A549 (cell line): ENCODE results near the gene C3orf20.
"Not testable (repeated sequence)": the region's sequence is repeated elsewhere in the genome, so short reads cannot be mapped to it uniquely, and the experiment has no call there.

ENCODE experiments used
- EP300 ChIP-seq, 2 experiments: fragments of >200 bp; sonication (Bioruptor Twin); formaldehyde crosslinking; IDR thresholded peaks; 2 replicates in 1 of 2; 3 replicates in 1 of 2; pipeline ENCODE4 v1.6.1; 2016 to 2017
- POLR2A ChIP-seq: IDR thresholded peaks from 2 replicates; pipeline ENCODE4 v1.6.1; 2012; ENCODE audit warnings: mild to moderate bottlenecking, low read length
- ZSCAN20 ChIP-seq: fragments of 250-450 bp; sonication (Bioruptor Pico); IDR thresholded peaks from 2 replicates; pipeline ENCODE4 v1.8.0; 2022; ENCODE audit warnings: mild to moderate bottlenecking, moderate library complexity
- TF ChIP-seq, protein P1 (sequence below): fragments of 450-650 bp; IDR thresholded peaks from 2 replicates; pipeline ENCODE4 v1.6.1; 2014; ENCODE audit warnings: antibody characterized with exemption

DNA sequence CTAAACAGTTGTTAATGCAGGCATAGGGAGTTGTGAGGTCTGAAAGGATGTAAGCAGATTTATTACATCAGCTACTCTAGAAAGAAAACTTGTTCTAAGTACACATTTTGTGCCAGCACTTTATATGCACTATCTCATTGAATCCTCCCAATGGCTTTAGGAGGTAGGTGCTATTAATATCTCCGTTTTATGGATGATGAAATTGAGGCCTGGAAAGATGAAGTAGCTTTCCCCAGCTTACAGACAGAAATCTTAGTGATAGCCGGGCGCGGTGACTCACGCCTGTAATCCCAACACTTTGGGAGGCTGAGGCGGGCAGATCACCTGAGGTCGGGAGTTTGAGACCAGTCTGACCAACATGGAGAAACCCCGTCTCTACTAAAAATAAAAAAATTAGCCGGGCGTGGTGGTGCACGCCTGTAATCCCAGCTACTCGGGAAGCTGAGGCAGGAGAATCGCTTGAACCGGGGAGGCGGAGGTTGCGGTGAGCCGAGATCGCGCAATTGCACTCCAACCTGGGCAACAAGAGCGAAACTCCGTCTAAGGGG is 22.5 kb upstream of the C3orf20 start:
- not testable (repeated sequence) for TF ChIP-seq POLR2A; ZSCAN20; EP300 (IDR thresholded peaks at IDR 0.05)
- TF ChIP-seq, protein P1, sequence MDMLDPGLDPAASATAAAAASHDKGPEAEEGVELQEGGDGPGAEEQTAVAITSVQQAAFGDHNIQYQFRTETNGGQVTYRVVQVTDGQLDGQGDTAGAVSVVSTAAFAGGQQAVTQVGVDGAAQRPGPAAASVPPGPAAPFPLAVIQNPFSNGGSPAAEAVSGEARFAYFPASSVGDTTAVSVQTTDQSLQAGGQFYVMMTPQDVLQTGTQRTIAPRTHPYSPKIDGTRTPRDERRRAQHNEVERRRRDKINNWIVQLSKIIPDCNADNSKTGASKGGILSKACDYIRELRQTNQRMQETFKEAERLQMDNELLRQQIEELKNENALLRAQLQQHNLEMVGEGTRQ: not testable (repeated sequence)
